ENCODE measurements around the gene TP53TG5. TPM values are rescaled to one million over a fixed set of nuclear protein-coding genes. Genes with fewer than 3 reads are reported as not detected.

The TP53TG5 gene
- total and polyA plus RNA-seq, 2 experiments from 2014 or later = not detected

DNA sequence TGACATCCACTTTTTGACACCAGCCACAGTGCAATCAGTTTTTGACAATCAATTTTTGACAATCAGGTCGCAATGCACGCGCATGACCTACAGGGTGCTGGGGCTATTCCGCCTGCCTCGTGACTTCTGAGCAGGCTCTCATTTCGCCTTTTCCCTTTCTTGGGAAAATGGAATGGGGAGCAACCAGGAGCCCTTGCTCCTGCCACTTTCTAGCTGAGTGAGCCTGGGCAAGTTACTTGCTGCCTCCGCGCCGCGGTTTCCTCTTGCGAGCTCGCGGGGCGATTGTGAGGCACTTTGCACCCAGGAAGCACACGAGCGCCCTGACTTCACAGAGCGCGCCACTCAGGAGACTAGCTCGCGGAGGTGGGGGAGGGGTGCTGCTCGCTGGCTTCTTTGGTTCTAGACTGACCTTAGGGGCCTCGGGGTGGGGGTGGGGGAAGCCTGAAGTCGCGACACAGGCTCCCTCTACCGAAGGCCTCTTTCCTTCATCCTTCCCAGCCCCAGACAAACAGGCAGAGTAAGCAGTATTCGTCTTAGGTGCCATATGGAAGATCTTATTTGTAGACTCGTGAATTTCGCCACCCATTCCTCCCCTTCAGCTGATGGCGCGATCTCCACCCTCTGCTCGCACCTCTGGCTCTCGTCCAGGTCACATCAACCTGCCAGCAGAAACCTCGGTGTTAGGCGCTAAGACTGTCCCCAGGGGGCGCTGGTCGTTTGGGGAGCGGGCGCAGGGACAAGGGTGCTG, 4.6 kb downstream of the TP53TG5 start:
- ATAC-seq = peak; percentile 88
- Mint-ChIP-seq H3K36me3 (ENCODE audit: low read depth) (no peaks in the 10 kb centered on the region), H3K27me3 (ENCODE audit: insufficient read depth, low read depth, poor library complexity) (peaks cover 11% of the 10 kb centered on the region), H3K27ac (no peak overlapping the region), H3K9me3 (no peaks in the 10 kb centered on the region), H3K4me3 (peak overlapping the region; percentile 77), H3K4me1 (peaks cover 10% of the 10 kb centered on the region)
- peak; percentile 94 for DNase-seq (ENCODE audit: low spot score)
- H3K4me1 ChIP-seq (ENCODE audit: insufficient read depth) = peaks cover 7% of the 10 kb centered on the region; the same call in 1 of the 2 replicates
- H3K79me2 ChIP-seq (replicated peaks; ENCODE audit: insufficient read depth) = no peaks in the 10 kb centered on the region
- H3F3A ChIP-seq (replicated peaks; ENCODE audit: low read depth) = no peaks in the 10 kb centered on the region
- no peaks in the 10 kb centered on the region for H3K9me2 ChIP-seq (ENCODE audit: insufficient read depth)
- H4K20me1 ChIP-seq (replicated peaks; ENCODE audit: insufficient read depth) = no peaks in the 10 kb centered on the region
- TF ChIP-seq, protein P1, sequence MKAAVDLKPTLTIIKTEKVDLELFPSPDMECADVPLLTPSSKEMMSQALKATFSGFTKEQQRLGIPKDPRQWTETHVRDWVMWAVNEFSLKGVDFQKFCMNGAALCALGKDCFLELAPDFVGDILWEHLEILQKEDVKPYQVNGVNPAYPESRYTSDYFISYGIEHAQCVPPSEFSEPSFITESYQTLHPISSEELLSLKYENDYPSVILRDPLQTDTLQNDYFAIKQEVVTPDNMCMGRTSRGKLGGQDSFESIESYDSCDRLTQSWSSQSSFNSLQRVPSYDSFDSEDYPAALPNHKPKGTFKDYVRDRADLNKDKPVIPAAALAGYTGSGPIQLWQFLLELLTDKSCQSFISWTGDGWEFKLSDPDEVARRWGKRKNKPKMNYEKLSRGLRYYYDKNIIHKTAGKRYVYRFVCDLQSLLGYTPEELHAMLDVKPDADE (IDR thresholded peaks at IDR 0.05) = no peak
- TF ChIP-seq NANOG (IDR thresholded peaks at IDR 0.05; ENCODE audit: borderline replicate concordance) (no peak), CREB1 (CRISPR knock-in tag; IDR thresholded peaks at IDR 0.05; ENCODE audit: low read depth) (no peak), EZH2phosphoT487 (IDR thresholded peaks at IDR 0.05; ENCODE audit: unreplicated experiment) (no peak), POLR2AphosphoS5 (IDR thresholded peaks at IDR 0.05; ENCODE audit: low read depth) (no peak), CTCF (conservative IDR thresholded peaks at IDR 0.05; ENCODE audit: low read depth in 2 of 2) (peak; percentile 95 to 97), ZNF114 (CRISPR knock-in tag; IDR thresholded peaks at IDR 0.05) (no peak), STAT1 (IDR thresholded peaks at IDR 0.05; ENCODE audit: unreplicated experiment) (no peak)
- H2AFZ ChIP-seq = peak overlapping the region; percentile 87
- H3K4me2 ChIP-seq = peak overlapping the region; percentile 84
- peak overlapping the region; percentile 64 for H3K4me3 ChIP-seq
- no peak overlapping the region for H3K27ac ChIP-seq (ENCODE audit: low read depth)
- H3K36me3 ChIP-seq (ENCODE audit: insufficient read depth) = no peaks in the 10 kb centered on the region
- peaks cover 18% of the 10 kb centered on the region for H3K27me3 ChIP-seq (ENCODE audit: insufficient read depth)

DNA sequence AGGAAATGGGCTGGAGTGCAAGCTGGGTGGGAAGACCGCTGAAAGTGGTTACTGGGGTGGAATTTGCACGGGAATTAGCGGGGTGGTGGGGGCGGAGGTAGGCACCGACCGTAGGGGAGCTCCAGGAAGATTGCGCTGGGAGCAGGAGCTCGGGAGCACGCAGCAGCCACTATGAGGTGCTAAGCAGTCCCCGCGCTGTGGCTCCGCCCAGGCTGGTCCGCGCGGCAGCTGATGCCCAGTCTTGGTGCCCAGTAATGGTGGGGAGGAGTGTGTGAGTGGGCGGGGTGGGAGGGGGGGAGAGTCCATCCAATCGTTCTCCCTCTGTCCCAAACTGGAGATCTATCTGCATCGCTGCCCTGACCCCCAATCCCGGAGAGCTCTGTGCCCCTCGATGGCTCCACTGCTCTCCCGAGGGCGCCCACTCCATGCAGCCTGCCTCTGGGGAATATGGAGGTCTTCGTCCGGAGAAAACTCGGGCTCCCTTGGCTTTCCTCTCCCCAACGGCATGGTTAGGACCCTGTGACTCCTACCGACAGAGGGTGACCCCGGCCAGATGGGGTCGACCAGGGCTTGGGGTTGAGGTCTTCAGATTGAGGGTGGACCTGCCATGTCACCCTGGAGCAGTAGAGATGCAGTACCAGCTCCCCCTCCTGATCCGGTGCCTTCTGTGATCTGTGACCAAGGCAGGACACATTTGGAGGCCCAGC, 5.3 kb downstream of the TP53TG5 start:
- Histone ChIP-seq H3K4me3 (peak overlapping the region; percentile 64), H3K4me1 (ENCODE audit: insufficient read depth) (peaks cover 7% of the 10 kb centered on the region; the same call in 1 of the 2 replicates), H3K27ac (ENCODE audit: low read depth) (no peak overlapping the region), H2AFZ (peak overlapping the region; percentile 87), H4K20me1 (replicated peaks; ENCODE audit: insufficient read depth) (no peaks in the 10 kb centered on the region), H3F3A (replicated peaks; ENCODE audit: low read depth) (no peaks in the 10 kb centered on the region), H3K9me2 (ENCODE audit: insufficient read depth) (no peaks in the 10 kb centered on the region), H3K36me3 (ENCODE audit: insufficient read depth) (no peaks in the 10 kb centered on the region), H3K79me2 (replicated peaks; ENCODE audit: insufficient read depth) (no peaks in the 10 kb centered on the region), H3K4me2 (peak overlapping the region; percentile 84), H3K27me3 (ENCODE audit: insufficient read depth) (peaks cover 18% of the 10 kb centered on the region)
- TF ChIP-seq, protein P2, sequence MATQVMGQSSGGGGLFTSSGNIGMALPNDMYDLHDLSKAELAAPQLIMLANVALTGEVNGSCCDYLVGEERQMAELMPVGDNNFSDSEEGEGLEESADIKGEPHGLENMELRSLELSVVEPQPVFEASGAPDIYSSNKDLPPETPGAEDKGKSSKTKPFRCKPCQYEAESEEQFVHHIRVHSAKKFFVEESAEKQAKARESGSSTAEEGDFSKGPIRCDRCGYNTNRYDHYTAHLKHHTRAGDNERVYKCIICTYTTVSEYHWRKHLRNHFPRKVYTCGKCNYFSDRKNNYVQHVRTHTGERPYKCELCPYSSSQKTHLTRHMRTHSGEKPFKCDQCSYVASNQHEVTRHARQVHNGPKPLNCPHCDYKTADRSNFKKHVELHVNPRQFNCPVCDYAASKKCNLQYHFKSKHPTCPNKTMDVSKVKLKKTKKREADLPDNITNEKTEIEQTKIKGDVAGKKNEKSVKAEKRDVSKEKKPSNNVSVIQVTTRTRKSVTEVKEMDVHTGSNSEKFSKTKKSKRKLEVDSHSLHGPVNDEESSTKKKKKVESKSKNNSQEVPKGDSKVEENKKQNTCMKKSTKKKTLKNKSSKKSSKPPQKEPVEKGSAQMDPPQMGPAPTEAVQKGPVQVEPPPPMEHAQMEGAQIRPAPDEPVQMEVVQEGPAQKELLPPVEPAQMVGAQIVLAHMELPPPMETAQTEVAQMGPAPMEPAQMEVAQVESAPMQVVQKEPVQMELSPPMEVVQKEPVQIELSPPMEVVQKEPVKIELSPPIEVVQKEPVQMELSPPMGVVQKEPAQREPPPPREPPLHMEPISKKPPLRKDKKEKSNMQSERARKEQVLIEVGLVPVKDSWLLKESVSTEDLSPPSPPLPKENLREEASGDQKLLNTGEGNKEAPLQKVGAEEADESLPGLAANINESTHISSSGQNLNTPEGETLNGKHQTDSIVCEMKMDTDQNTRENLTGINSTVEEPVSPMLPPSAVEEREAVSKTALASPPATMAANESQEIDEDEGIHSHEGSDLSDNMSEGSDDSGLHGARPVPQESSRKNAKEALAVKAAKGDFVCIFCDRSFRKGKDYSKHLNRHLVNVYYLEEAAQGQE (IDR thresholded peaks at IDR 0.05; ENCODE audit: unreplicated experiment) = no peak
- peak in 1 of 2 experiments; percentile 37; a peak in 2 of 4 replicates for TF ChIP-seq CTCF (conservative IDR thresholded peaks at IDR 0.05; ENCODE audit: low read depth in 2 of 2)
- H3K27me3 Mint-ChIP-seq (ENCODE audit: insufficient read depth, low read depth, poor library complexity) = peaks cover 9% of the 10 kb centered on the region
- peaks cover 10% of the 10 kb centered on the region for H3K4me1 Mint-ChIP-seq
- no peak overlapping the region for H3K27ac Mint-ChIP-seq
- ATAC-seq (peak; percentile 85), DNase-seq (ENCODE audit: low spot score) (peak; percentile 72)
- H3K9me3 Mint-ChIP-seq = no peaks in the 10 kb centered on the region
- H3K36me3 Mint-ChIP-seq (ENCODE audit: low read depth) = peaks cover 4% of the 10 kb centered on the region; the same call in 2 of the 3 replicates
- peak overlapping the region; percentile 77 for H3K4me3 Mint-ChIP-seq

All from GM23338 (cell line).